GM21619 (cell line): ENCODE results near the gene CBARP.
A peak's percentile ranks its signal among the peaks of the same experiment; 100 is the strongest.
"Not testable (repeated sequence)": the region's sequence is repeated elsewhere in the genome, so short reads cannot be mapped to it uniquely, and the experiment has no call there.

ENCODE experiments used
- ATAC-seq: cut with Tn5 transposase; IDR thresholded peaks from one replicate; pipeline ENCODE4 v1.9.1; 2021; ENCODE audit not compliant: unreplicated experiment

Gene CBARP

DNA sequence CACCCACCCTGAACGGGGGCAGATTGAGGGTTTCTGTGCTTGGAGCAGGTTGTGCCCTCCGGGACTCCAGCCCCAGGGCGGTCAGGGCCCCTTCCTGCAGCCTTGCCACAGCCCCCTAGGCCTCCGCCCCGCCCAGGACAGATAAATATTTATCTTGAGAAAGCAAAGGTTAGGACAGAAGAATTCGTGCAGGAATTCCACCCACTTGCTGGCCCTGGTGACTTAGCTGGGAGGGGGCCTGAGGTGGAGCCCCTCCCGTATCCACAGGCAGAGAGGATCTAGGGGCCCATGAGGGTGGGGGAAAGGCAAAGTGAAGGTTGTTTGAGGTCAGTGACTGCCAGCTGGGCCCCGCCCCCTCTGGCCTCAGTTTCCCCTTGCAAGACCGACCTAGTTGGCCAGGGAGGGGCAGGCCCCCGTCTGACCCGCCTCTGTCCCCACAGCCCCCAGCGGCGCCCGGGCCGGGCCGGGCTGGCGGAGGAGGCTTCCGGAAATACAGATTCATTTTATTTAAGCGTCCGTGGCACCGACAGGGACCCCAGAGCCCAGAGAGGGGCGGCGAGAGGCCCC is 15.8 kb upstream of the CBARP start:
- ATAC-seq = no peak

DNA sequence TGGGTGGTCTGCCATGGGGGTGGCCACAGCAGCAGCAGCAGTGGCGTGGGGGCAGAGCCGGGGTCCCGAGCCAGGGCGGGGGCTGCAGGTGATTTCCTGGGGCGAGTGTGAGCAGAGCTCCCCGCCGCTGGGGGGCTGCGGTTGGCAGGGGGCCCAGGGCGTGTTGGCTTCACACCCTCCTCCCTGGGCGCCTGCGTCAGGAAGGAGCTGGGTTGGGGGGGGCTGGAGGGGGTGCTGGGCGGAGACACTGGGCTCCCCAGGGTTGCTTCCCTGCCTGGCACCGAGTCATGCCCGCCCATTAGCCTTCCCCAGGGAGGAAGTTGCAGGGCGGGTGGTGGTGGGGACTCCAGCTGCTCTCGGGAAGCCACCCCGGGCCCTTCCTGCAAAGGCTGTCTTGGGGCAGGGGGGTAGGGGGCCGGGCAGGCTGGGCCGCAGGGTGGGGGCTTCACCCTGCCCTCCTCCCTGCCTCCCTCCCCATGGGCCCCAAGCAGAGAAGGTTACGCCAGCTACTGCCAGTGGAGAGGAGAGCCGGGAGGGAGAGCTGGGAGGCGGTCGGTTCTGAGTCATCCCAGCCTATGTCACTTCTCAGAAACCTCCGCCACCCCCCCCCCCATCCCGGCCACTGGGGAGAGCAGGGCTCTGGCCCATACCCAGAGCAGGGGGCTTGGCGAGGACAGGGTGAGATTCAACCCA is 15.2 kb upstream of the CBARP start:
- ATAC-seq = no peak

DNA sequence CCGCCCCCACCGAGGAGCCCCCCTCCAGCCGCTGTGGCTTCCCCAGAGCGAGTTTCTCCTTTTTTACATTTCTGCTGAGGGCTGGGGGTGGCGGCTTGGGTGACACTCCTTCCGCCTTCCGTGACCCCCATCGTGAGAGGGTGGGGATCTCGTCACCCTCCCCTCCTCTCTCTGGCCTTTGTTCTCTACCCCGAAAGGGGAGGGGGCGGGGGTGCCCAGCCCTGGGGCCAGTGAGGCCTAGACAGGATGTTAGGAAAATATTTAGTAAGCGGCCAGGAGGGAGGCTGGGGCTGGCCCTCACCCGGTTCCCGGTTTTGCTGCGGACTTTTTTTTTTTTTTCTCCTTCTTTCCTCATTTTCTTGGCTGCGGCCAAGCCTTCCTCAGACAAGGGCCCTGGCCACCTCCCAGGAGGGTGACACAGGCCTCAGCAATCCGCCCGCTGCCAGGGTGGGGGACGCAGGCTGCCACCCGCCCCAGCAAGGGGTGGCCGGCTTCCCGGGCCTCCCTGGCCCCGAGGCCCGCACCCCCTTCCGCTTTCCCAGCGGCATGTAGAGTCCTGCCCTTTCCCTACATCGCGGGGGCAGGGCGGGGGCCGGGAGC is 14.5 kb upstream of the CBARP start:
- ATAC-seq = no peak

- no peak for ATAC-seq
Observed at GRCh38 chr19:1251330-1252220, 13.8 kb upstream of the CBARP start.

- no peak for ATAC-seq
Observed at GRCh38 chr19:1250437-1251260, 12.8 kb upstream of the CBARP start.

DNA sequence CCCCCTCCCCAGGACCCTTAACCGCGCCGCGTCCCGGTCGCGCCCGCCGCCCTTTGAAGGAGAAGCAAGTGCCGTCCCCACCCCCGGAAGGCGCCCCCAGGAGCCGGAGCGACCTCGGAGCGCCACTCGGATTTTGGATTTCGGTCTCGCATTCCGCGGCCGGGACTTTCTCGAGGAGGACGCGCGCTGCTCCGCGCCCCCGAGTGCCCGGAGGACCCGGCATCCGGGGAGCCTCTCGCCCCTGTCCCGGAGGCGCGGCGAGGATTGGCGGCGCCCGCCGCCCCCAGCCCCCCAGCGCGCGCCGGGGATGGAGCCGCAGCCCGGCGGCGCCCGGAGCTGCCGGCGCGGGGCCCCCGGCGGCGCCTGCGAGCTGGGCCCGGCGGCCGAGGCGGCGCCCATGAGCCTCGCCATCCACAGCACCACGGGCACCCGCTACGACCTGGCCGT is 12.2 kb upstream of the CBARP start:
- no peak for ATAC-seq

DNA sequence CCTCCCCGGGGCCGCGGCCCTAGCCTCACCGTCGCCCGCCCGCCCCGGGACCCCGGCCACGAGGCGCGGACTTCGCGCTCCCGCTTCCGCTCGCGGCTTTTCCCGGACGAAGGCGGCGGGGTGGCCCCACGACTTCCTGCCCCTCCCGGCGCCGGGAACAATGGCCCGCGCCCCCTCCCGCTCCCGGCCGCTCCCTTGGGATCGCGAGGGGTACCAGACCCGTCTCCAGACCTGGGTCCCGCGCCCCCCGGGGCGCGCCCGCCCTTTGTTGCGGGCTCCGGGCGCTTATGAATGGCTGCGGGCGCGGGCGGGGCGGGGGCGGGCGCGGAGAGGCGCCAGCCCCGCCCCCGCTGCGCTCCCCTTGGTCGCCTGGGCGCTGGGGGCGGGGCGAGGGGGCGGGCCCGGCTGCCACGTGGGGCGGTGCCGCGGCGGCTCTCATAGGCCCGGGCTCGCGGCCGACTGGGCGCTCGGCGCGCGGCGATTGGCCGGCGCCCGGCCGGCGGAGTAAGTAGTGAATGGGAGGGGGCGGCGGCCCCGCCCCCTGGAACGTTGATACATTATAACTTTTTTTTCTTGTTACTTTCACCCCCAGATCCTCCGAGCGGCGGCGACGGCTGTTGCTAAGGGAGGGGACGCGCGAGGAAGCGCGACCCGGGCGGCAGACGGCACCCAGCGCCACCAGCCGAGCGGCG is 11.6 kb upstream of the CBARP start:
- peak; percentile 39 for ATAC-seq

- peak; percentile 26 for ATAC-seq
Observed at GRCh38 chr19:1248786-1249297, 11.0 kb upstream of the CBARP start.

- peak; percentile 15 for ATAC-seq
Observed at GRCh38 chr19:1248139-1248785, 10.5 kb upstream of the CBARP start, which contains the start of gene MIDN. TSS of gene MIDN (plus strand) at chr19:1248583. CDS start at chr19:1250297, 1,714 bp downstream.

DNA sequence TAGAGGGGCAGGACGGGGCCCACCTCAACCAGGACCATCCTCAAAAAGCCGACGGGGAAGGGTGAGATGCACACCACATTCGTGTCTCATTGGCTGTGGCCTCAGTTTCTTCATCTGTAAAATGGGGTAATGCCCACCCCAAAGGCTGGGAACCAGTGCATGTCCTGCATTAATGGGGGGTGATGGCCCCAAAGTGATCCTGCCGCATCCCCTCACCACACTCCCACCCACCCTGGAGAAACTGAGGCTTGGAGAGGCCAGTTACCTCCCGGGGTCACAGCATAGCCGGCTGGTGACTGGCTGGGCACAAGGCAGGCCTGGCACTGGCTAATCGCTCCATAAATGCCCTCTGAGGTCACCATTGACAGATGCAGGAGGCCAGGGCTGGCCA is 9.9 kb upstream of the CBARP start:
- ATAC-seq = no peak

GRCh38 chr19:1246265-1247087 is 8.7 kb upstream of the CBARP start:
- ATAC-seq = not testable (repeated sequence)

- ATAC-seq = no peak
Observed at GRCh38 chr19:1245494-1246264, 7.9 kb upstream of the CBARP start.

DNA sequence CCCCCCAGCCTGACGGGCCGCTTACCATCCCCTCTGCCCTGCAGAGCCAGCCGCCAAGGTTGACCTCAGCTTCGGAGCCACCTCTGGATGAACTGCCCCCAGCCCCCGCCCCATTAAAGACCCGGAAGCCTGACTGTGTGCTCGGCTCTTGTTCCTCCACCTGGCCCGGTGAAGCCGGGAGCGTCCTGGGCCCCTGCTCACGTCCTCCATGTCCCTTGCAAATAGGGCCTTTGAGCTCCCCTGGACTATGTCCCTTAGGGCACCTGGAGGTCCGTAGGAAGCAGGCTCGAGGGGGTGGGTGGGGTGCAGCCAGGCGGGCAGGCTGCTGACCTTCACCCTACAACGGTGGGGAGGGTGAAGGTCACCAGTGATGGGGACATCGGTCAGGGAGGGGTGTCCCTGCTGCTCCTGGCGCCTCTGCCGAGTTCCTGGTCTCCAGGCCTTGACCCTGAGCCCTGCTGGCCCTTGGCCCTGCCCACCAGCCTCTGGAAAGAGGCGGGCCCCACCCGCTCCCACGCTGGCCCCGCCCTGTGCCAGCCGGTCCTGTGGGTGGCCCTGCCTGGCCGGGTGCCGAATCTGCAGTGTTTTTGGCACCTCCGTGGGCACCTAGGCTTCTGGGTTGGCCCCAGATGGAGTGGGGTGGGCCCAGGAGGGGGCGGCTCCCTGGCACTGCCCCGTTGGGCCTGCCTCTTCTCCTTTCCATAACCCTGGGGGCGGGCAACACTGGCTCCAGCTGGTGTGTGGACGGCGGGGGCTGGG is 7.1 kb upstream of the CBARP start:
- ATAC-seq = no peak

DNA sequence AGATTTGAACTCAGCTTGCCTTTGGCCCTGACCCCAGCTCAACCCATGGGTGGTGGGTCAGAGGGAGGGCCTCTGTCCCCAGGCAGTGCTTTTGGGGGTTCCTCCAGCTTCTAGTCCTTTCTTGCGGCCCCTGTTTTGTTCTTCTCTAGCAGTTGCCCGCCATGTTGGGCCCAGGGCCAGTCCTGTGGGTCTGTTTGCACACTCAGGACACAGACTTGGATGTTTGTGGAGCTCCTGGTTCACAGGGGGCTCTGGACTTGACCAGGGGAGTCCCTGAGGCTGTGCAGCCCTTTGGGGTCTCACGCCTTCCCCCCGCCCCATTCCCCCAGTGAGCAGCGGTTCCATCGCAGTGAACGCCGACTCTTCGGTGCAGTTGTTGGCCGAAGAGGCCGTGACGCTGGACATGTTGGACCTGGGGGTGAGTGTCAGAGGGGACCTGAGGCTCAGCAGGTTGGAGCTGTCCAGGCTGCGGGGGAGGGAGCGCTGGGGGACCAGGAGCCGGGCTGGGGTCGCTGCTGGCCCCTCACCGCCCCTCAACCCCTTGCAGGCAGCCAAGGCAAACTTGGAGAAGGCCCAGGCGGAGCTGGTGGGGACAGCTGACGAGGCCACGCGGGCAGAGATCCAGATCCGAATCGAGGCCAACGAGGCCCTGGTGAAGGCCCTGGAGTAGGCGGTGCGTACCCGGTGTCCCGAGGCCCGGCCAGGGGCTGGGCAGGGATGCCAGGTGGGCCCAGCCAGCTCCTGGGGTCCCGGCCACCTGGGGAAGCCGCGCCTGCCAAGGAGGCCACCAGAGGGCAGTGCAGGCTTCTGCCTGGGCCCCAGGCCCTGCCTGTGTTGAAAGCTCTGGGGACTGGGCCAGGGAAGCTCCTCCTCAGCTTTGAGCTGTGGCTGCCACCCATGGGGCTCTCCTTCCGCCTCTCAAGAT is 6.2 kb upstream of the CBARP start:
- ATAC-seq = no peak

DNA sequence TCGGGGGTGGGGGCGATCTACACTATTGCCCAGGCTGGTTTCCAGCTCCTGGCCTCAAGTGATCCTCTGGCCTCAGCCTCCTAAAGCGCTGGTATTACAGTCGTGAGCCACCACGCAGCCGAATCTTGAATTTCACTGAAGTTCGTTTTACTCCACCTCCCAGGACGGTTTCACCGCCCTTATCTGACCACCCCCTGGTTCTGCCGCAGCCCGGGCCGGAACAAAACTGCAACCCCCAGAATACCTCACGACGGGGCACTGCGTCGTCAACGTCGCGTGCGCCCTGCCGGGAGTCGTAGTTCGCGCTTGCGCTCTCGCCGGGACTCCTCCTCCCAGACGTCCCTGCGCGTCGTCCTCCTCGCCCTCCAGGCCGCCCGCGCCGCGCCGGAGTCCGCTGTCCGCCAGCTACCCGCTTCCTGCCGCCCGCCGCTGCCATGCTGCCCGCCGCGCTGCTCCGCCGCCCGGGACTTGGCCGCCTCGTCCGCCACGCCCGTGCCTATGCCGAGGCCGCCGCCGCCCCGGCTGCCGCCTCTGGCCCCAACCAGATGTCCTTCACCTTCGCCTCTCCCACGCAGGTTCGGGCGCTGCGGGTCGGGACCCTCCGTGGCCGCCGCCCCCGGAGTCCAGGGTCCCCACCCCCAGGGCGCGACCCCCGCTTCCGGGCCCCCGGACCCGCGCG is 3.8 kb upstream of the CBARP start, which contains the start of gene ATP5F1D:
Gene ATP5F1D (plus strand): TSS at position 335 of the 679 bp plus-strand sequence. CDS start 100 bp downstream, at position 435.
- ATAC-seq = peak; percentile 35
